HTR-8/SVneo (cell line): ENCODE measurements around the gene MRPL17.
"Not testable (repeated sequence)": the region's sequence is repeated elsewhere in the genome, so short reads cannot be mapped to it uniquely, and the experiment has no call there.

Source experiments
- DNase-seq: peaks from one replicate; pipeline ENCODE4 v3.0.0; 2011; ENCODE audit warnings: low spot score, mixed read lengths; ENCODE audit not compliant: insufficient read length
- FAIRE-seq: peaks from 2 replicates; lab custom pipeline; 2011; peaks lifted over from hg19 to GRCh38; lab: Jason Lieb, UNC

Gene MRPL17

DNA sequence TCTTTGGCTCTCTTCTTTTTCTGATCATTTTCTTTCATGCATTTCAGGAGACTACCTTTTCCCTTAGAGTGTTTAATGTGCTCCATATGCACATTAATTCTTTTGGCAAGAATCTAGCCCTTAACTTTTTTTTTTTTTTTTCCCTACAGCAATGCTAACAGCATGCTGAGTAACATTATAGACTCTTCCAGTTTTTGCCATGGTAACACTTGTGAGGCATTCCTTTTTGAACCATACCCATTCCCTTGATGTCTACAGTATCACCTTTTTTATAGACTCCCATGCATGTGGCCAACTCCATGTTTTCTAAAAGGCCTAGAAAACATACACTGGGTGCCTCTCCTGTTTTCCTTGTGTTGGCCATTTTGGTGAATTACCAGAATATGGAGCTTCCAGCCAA is 2.9 kb upstream of the MRPL17 start:
- DNase-seq: no peak
- no peak for FAIRE-seq

GRCh38 chr11:6684068-6684467 is 928 bp upstream of the MRPL17 start:
- not testable (repeated sequence) for FAIRE-seq, DNase-seq

- FAIRE-seq (peak; percentile 9), DNase-seq (no peak)
Measured at GRCh38 chr11:6682591-6682935, 577 bp downstream of the MRPL17 start.

DNA sequence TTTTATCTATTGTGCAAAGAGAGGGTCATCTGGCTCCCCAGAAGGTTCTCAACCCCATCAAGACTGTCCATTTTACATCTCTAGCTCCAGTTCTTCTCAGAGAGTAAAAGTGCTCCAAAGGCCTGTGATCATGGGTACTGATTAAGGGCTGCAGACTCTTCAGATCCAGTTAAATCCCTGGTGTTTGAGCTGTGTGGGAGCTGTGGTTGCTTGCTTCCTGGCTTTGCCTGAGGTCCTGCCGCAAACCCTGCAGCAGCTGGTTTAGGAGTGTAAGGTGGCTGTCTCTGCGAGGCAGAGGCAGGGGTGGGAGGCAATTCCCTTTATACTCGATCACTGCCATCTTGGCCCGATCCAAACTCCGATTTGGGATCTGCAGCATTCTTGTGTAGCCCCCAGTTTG is 1.2 kb downstream of the MRPL17 start:
- no peak for FAIRE-seq
- no peak for DNase-seq

- no peak for FAIRE-seq
- DNase-seq: no peak
Measured at GRCh38 chr11:6681505-6681904, 1.6 kb downstream of the MRPL17 start.

- DNase-seq (no peak), FAIRE-seq (no peak)
Measured at GRCh38 chr11:6677018-6677417, 6.1 kb downstream of the MRPL17 start.

DNA sequence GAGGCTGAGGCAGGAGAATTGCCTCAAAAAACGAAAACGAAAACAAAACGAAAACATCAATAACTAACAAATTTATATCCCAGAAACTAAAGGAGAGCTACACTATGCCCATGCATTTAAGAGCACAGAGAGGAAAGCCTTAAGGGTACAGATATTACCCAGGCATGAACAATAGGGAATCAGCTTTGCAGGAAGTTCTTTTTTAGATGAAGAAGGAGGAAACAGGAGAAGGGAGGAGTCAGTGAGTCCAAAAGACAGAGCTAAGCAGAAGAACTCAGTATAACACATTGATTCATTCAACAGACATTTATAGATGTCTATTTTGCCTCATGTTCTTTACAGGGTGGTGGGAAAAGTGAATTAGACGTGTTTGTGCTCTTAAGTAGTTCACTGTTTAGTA is 8.3 kb downstream of the MRPL17 start:
- no peak for DNase-seq
- no peak for FAIRE-seq

GRCh38 chr11:6674219-6674597 is 8.9 kb downstream of the MRPL17 start:
- DNase-seq: no peak
- FAIRE-seq: no peak

DNA sequence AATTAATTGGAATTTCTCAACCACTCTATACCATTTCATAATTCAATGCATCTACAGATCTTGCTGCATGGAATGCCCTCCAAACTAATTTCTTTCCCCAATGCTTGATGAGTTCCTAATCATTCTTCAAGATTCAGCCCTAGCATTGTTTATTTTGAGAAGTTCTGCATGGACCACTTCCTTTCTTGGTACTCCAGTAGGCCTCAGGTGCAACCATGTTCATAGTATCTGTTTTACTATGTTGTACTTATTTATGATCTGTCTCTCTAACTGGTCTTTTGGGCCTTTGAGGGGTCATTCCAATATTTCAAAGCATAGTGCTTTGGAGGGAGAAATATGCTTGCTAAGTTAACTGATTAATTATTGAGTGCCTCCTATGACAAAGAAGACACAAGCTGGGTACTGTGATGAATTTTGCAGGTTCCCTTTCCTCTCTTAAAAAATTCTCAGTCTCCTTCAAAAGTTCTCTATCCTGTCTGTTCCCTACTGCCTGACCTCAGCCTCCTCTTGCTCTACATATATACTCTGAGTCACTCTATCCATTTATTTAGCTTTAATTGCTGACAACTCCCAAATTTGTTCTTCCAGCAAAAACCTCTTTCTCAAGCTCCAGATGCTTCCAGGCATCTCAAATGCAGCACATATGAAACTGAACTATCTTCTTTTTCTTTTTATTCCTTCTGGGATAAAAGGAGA is 9.5 kb downstream of the MRPL17 start:
- no peak for FAIRE-seq
- DNase-seq: no peak

DNA sequence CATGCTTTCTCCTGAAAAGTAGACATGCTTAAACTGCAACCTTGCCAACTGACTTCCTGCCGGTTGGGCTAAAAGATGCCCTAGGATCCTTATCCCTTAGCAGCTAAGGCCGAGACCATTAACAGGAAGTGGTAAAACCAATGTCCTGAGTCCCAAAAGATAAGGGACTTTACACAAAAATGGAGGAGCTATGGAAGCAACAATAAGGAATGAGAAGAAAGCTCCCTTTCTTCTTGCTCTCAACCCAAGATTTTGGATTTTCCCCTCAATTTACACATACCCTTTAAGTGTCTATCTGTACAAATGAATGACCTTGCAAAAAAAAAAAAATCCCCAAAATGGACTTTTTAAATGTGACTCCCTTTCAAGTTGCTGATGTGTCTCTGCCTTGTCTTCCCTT is 11.1 kb downstream of the MRPL17 start:
- DNase-seq (no peak), FAIRE-seq (no peak)

- no peak for DNase-seq
- FAIRE-seq: peak; percentile 40
Measured at GRCh38 chr11:6670202-6670830, 12.8 kb downstream of the MRPL17 start.

DNA sequence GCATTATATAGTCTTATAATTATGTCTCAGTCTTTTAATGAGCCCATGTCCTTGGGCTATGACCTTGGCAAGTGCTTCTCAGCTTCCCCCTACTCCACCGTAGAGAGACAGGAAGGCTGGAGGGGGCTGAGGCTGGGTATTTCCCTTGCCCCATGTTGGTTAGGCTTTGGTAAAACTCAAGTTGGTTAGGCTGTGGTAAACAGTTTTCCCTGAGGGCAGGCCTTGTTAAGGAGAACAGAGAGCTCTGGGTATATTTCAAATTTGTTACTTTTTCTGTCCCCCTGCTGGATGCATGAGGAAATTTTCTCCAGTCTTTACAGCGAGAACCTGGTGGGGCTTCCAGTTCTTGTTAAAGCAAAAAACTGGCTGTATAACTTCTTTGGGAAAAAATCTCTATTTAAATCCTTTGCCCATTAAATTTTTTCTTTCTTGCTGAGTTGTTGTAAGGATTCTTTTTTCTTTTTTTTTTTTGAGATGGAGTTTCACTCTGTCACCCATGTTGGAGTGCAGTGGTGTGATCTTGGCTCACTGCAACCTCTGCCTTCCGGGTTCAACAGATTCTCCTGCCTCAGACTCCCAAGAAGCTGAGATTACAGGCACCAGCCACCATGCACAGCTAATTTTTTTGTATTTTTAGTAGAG is 15.3 kb downstream of the MRPL17 start:
- FAIRE-seq (no peak), DNase-seq (no peak)

- FAIRE-seq (no peak), DNase-seq (no peak)
Measured at GRCh38 chr11:6666302-6667183, 16.6 kb downstream of the MRPL17 start.

DNA sequence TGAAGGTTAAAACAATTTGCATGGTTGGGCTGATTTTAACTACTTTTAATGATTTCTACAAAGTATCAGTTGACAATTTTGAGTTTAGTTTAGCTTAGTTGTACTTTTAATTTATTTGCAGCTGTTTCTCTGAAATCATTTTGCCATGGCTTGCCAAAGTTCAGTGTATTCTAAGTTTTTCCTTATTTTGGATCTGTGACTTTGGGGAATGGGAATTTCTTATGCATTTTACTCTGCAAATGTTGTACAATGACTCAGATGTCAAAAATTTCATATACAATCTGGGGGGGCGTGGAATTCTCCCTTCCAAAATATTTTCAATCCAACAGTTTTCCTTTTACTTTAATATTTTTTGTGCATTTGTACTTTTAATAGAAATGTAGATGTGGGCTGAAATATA is 18.6 kb downstream of the MRPL17 start:
- DNase-seq (no peak), FAIRE-seq (no peak)

- peak; percentile 46 for FAIRE-seq
- DNase-seq: no peak
Measured at GRCh38 chr11:6663794-6664469, 19.2 kb downstream of the MRPL17 start.

DNA sequence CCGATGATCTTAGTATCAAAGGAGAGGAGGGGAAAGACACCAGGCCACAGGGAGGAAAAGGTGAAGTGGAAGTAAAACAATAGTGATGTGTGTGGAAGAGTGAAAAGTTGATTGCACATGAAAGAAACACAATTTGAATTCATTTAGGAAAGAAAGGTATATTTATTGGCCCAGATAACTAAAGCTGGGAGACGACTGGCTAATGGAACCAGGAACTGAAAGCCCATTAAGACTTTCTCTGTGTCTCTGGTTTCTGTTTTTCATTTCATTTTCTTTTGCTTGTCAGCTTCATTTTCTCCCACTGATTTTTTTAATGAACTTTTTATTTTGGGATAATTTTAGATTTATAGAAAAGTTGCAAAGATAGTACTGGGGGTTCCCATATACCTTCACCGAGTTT is 22.4 kb downstream of the MRPL17 start:
- FAIRE-seq: no peak
- DNase-seq: no peak

GRCh38 chr11:6658647-6659046 is 24.5 kb downstream of the MRPL17 start:
- no peak for DNase-seq
- FAIRE-seq: no peak

GRCh38 chr11:6657346-6657745 is 25.8 kb downstream of the MRPL17 start:
- no peak for DNase-seq
- FAIRE-seq: no peak

DNA sequence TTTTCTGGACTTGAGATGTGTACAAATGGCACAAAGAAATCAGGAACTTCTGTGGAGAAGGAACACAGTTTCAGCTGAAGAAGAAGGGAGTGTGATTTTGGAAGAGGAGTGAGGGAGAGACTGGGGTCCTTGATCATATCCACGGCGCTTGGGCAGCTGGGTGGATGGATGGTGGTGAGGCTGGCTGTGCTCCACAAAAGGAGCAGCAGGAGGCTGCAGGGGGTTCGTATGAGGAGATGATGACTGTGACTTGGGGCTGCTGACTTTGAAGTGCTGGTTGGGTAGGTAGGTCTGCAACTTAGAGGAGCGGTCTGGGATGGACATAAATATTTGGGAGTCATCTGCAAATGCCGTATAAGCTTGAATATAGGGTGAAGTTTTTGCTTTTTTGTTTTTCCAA is 26.2 kb downstream of the MRPL17 start:
- DNase-seq: no peak
- no peak for FAIRE-seq

- FAIRE-seq (no peak), DNase-seq (no peak)
Measured at GRCh38 chr11:6656584-6656915, 26.6 kb downstream of the MRPL17 start.
